HL-60 (cell line): ENCODE data around the gene DEFB124.

Experiments
- DNase-seq, 2 experiments: peaks; one replicate each; pipeline ENCODE4 v3.0.0-alpha.2; 2010 to 2020; ENCODE audit warnings: low read depth in 1 of 2, low spot score in 1 of 2
- H3K27ac ChIP-seq: fragments of 250-450 bp; sonication (Bioruptor Pico); replicated peaks from 2 replicates; pipeline ENCODE4 v1.5.1; 2020; ENCODE audit warnings: mild to moderate bottlenecking, moderate library complexity
- H3K27me3 ChIP-seq: fragments of 250-450 bp; sonication (Bioruptor Pico); 2 replicates; pipeline ENCODE4 v1.5.1; 2021; ENCODE audit warnings: mild to moderate bottlenecking, moderate library complexity; ENCODE audit not compliant: insufficient read depth, poor library complexity, severe bottlenecking
- H3K4me3 ChIP-seq: replicated peaks from 2 replicates; pipeline ENCODE4 v1.5.1; 2011; ENCODE audit warnings: mild to moderate bottlenecking, control low read depth, low read length; ENCODE audit not compliant: insufficient read depth
- CTCF ChIP-seq: IDR thresholded peaks from one replicate; pipeline ENCODE4 v1.5.1; 2011; ENCODE audit warnings: low read length, control low read depth, inconsistent platforms; ENCODE audit not compliant: insufficient read depth
- GABPA ChIP-seq: IDR thresholded peaks from 2 replicates; pipeline ENCODE4 v1.6.1; 2012; ENCODE audit warnings: low read depth
- POLR2AphosphoS5 ChIP-seq: IDR thresholded peaks from 2 replicates; pipeline ENCODE4 v1.6.1; 2012; ENCODE audit warnings: low read depth
- REST ChIP-seq: IDR thresholded peaks from 2 replicates; pipeline ENCODE4 v1.6.1; 2012; ENCODE audit warnings: low read depth; ENCODE audit not compliant: insufficient replicate concordance
- SPI1 ChIP-seq: IDR thresholded peaks from 2 replicates; pipeline ENCODE4 v1.6.1; 2012; ENCODE audit warnings: low read depth, mild to moderate bottlenecking, borderline replicate concordance

Gene DEFB124

GRCh38 chr20:31514154-31515071 is 39.5 kb upstream of the DEFB124 start, which contains the start of gene HM13:
TSS of gene HM13 (plus strand) at chr20:31514442. CDS start at chr20:31514552, 110 bp downstream.
- peak within 1 kb of the TSS; percentile 97 for H3K4me3 ChIP-seq

GRCh38 chr20:31508517-31509244 is 33.8 kb upstream of the DEFB124 start:
- H3K4me3 ChIP-seq, result no peak overlapping the region
- H3K27ac ChIP-seq, result no peak overlapping the region
- H3K27me3 ChIP-seq, result peaks cover 3% of the 10 kb centered on the region
- TF ChIP-seq SPI1, result no peak
- DNase-seq, result no peak

More at GRCh38 chr20:31514154-31515071, 39.5 kb upstream of the DEFB124 start, which contains the start of gene HM13:
- peak; percentile 90 to 94 for DNase-seq
- Histone ChIP-seq H3K27me3 (no peaks in the 10 kb centered on the region), H3K27ac (peak within 1 kb of the TSS; percentile 89)
- TF ChIP-seq GABPA (peak; percentile 53), REST (no peak), CTCF (peak; percentile 83), POLR2AphosphoS5 (peak; percentile 92), SPI1 (peak; percentile 45; the same call in 1 of the 2 replicates)

- Histone ChIP-seq H3K27me3 (peaks cover 3% of the 10 kb centered on the region), H3K4me3 (no peak overlapping the region), H3K27ac (no peak overlapping the region)
- TF ChIP-seq GABPA, result no peak
- TF ChIP-seq SPI1, result no peak
- TF ChIP-seq CTCF, result no peak
- TF ChIP-seq POLR2AphosphoS5, result no peak
- TF ChIP-seq REST, result no peak
- DNase-seq, result no peak
These were observed 31.0 kb upstream of the DEFB124 start for GRCh38 chr20:31505903-31506302.
